Measurements from ENCODE around the gene COL9A1.

- TF ChIP-seq CTCF (conservative IDR thresholded peaks at IDR 0.05 in 1 of 2, IDR thresholded peaks at IDR 0.05 in 1 of 2; ENCODE audit: extremely low read depth in 1 of 2, insufficient read depth in 1 of 2, low read depth in 1 of 2, low read length in 2 of 2) (no peak), EZH2 (IDR thresholded peaks at IDR 0.05; ENCODE audit: borderline replicate concordance, low read length) (no peak)
Observed at GRCh38 chr6:70289299-70289698, 13.6 kb downstream of the COL9A1 start.

Data from mammary epithelial cell (primary cell).